ENCODE results near the gene ABHD2.

The ABHD2 gene

DNA sequence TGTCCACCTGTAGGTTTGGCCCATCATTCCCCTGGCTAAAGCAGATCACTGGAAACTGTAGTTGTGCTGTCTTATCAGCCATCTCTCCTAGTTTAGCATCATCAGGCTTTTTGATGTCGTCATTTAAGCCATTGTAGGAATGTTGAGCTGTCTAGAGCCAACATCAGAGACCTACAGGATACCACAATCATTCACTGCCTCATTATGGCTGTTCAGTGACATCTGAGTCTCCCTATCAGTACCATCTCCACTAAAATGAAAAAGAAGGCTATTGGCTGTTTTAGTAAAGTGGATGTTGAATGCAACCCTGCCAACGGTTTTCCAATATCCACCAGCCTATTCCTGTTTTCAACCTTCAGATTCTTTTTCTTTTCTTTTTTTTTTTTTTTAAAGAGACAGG is 103.9 kb downstream of the ABHD2 start:
- TF ChIP-seq, protein P1, sequence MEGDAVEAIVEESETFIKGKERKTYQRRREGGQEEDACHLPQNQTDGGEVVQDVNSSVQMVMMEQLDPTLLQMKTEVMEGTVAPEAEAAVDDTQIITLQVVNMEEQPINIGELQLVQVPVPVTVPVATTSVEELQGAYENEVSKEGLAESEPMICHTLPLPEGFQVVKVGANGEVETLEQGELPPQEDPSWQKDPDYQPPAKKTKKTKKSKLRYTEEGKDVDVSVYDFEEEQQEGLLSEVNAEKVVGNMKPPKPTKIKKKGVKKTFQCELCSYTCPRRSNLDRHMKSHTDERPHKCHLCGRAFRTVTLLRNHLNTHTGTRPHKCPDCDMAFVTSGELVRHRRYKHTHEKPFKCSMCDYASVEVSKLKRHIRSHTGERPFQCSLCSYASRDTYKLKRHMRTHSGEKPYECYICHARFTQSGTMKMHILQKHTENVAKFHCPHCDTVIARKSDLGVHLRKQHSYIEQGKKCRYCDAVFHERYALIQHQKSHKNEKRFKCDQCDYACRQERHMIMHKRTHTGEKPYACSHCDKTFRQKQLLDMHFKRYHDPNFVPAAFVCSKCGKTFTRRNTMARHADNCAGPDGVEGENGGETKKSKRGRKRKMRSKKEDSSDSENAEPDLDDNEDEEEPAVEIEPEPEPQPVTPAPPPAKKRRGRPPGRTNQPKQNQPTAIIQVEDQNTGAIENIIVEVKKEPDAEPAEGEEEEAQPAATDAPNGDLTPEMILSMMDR (IDR thresholded peaks at IDR 0.05; ENCODE audit: low read depth, low read length, missing control alignments), result no peak
- no peak overlapping the region for H3K4me3 ChIP-seq (replicated peaks; ENCODE audit: low read depth, low read length)
- DNase-seq (ENCODE audit: extremely low read depth, low read depth), result no peak

GRCh38 chr15:89192766-89193165 is 104.5 kb downstream of the ABHD2 start:
- no peak for DNase-seq (ENCODE audit: extremely low read depth, low read depth)
- TF ChIP-seq, protein P1 (IDR thresholded peaks at IDR 0.05; ENCODE audit: low read depth, low read length, missing control alignments), result no peak
- H3K4me3 ChIP-seq (replicated peaks; ENCODE audit: low read depth, low read length), result no peak overlapping the region

- no peak overlapping the region for H3K4me3 ChIP-seq (replicated peaks; ENCODE audit: low read depth, low read length)
- TF ChIP-seq, protein P1 (IDR thresholded peaks at IDR 0.05; ENCODE audit: low read depth, low read length, missing control alignments), result no peak
- DNase-seq (ENCODE audit: extremely low read depth, low read depth), result no peak
These were observed 106.4 kb downstream of the ABHD2 start for GRCh38 chr15:89194608-89195007.

- no peak for DNase-seq (ENCODE audit: extremely low read depth, low read depth)
- TF ChIP-seq, protein P1 (IDR thresholded peaks at IDR 0.05; ENCODE audit: low read depth, low read length, missing control alignments), result no peak
These were observed 107.6 kb downstream of the ABHD2 start for GRCh38 chr15:89195836-89196235.

DNA sequence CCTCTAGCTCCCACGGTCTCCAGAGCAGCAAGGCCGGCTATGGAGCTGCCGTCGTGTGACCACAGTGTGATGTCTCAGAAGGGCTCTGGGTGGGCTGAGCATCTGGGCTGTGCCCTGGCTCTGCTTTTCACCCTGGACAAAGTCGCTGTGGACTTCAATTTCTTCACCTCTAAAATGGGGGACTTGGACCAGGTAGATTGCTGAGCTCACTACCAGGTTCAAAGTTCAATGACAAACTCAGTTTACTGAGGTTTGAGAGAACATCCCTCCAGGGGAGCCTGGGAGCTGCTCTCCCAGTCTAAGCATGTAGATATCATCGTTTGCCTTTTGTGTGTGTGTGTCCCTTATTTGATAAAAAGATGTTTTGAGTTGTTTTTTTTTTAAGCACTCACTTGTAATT is 108.0 kb downstream of the ABHD2 start:
- no peak overlapping the region for H3K4me3 ChIP-seq (replicated peaks; ENCODE audit: low read depth, low read length)
- TF ChIP-seq, protein P1 (IDR thresholded peaks at IDR 0.05; ENCODE audit: low read depth, low read length, missing control alignments), result no peak
- DNase-seq (ENCODE audit: extremely low read depth, low read depth), result no peak

More at GRCh38 chr15:89195836-89196235, 107.6 kb downstream of the ABHD2 start:
- no peak overlapping the region for H3K4me3 ChIP-seq (replicated peaks; ENCODE audit: low read depth, low read length)

DNA sequence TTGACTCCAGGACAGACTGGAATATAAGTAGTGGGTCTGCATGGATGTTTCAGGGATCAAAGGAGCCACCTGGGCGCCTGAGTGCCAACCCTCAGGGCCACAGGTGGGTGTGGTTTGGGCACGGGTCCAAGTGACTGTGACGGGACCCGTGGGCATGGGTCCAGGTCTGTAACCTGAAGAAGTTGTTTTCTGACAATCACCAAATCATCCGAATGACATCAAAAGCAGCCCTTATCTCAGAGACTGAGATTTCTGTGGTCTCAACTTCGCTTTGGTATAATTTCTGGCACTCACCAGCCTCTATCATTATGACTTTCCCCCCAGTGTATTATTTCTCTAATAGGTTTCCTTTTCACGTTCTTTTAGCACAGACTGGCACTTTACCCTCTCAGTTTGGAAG is 108.7 kb downstream of the ABHD2 start:
- TF ChIP-seq, protein P1 (IDR thresholded peaks at IDR 0.05; ENCODE audit: low read depth, low read length, missing control alignments), result no peak
- DNase-seq (ENCODE audit: extremely low read depth, low read depth), result no peak
- H3K4me3 ChIP-seq (replicated peaks; ENCODE audit: low read depth, low read length), result no peak overlapping the region

- DNase-seq (ENCODE audit: extremely low read depth, low read depth), result no peak
- H3K4me3 ChIP-seq (replicated peaks; ENCODE audit: low read depth, low read length), result no peak overlapping the region
- TF ChIP-seq, protein P1 (IDR thresholded peaks at IDR 0.05; ENCODE audit: low read depth, low read length, missing control alignments), result no peak
These were observed 109.3 kb downstream of the ABHD2 start for GRCh38 chr15:89197503-89197971.
